GM12874 (cell line): ENCODE data around the gene SSH2.

Experiments used
- CTCF ChIP-seq: IDR thresholded peaks from 2 replicates; pipeline ENCODE4 v1.5.1; 2011; ENCODE audit warnings: low read depth, mild to moderate bottlenecking, control low read depth, low read length, moderate library complexity; ENCODE audit not compliant: insufficient read depth

SSH2 gene

DNA sequence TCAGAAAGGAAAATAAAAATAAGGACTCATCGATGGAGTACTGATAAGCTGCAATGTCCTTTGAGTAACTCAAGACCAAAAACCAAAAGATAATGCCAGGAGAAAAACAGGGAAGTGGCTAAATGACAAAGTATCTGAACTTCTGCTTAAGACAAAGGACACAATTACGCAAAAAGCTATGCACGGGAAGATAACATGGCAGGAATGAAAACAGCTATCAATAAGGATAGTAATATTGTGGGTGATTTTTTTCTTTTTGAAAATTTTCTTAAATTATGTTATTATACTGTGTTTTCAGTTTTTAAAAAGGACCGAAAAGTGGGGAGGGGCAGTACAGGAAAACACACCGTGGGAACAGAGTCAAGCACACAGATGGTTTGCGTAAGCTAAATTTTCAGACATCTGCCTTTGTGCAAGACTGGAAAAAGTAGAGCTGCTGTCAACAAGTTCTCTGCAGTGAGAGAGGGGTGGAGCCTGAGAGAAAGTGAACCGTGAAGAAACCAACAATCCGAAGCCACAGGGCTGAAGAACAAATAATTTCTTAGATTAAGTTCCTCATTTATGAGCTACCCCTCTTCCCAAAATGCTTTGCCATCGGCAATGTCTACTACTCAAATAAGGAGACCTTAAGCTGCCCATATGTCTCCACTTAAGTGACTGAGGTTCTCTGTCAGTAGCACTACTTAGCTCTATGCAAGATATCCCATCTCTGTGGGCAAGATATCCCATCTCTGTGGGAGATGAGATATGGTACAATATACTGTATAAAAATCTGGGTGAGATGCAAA, 207.4 kb downstream of the SSH2 start:
- no peak for TF ChIP-seq CTCF

DNA sequence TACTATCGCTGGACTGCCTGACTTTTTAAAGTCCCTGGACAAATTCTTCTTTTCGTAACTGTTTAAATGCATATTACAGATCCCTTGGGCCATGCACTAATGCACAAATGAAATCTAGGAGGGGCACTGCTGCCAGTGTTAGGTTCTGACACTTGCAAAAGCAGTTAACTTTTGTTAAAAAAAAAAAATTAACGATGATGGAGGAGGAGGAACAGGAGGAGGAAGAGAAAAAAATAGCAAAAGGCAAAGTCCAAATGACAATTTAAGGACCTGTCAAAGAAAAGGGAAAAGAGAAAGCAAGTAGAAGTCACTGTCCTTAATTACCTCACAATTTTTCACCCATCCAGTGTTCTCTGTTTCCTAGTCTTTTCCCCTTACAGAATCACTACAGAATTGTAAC, 209.5 kb downstream of the SSH2 start:
- no peak for TF ChIP-seq CTCF

- TF ChIP-seq CTCF, result no peak
These were observed 210.6 kb downstream of the SSH2 start for GRCh38 chr17:29719469-29719868.

DNA sequence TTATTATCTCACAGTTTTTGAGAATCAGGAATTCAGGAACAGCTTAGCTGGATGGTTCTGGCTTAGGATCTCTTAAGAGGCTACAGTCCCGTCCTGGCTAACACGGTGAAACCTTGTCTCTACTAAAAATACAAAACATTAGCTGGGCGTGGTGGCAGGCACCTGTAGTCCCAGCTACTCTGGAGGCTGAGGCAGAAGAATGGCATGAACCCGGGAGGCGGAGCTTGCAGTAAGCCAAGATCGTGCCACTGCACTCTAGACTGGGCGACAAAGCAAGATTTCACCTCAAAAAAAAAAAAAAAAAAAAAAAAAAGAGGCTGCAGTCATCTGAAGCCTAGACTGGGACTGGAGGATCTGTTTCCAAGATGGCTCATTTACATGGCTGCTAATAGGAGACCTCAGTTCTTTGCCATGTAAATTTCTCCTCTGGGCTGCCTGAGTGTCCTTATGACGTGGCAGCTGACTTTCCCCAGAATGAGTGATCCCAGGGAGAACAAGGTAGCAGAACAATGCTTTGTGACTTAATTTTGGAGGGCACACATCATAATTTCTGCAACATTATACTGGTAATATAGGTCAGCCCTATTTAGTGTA, 211.5 kb downstream of the SSH2 start:
- no peak for TF ChIP-seq CTCF

GRCh38 chr17:29717817-29718216, 212.2 kb downstream of the SSH2 start:
- TF ChIP-seq CTCF, result no peak

DNA sequence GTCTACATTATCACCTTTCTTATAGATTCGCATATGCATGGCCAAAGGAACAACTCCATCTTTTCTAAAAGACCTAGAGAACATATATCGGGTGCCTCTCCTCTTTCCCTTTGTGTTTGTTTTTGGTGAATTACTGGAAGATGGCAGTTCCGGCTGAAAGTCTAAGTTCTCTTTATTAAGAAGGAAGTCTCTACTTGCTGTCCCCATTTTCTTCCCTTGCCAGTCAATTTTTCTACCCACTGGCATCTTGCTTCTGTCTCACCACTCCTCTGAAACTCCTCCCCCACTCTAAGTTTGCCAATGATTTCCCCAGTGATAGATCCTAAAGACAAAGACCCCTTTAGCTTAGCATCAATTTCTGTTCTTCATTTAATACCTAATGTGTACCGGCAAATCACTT, 213.5 kb downstream of the SSH2 start:
- TF ChIP-seq CTCF, result no peak

DNA sequence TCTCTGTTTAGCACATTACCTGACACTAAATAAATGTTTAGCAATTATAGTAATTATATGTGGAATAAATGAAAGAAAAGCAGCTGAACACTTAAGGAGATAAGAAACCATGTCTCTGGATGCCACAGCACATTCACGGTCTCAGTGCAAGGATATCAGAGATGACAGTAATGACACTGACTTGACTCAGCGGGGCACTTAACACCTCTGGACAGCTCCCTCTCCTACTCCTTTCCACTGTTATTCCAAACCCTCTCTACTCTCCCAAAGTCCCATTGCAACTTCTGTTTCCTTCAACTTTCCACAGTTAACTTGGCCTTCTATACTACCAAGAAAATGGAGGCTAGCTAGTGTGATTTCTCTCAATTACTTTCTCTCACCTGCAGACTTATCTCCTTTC, 214.3 kb downstream of the SSH2 start:
- TF ChIP-seq CTCF, result no peak
